GM12865 (cell line): ENCODE data around the gene DAPL1.
"Not testable (repeated sequence)": the region's sequence is repeated elsewhere in the genome, so short reads cannot be mapped to it uniquely, and the experiment has no call there.

ENCODE experiments used
- DNase-seq: peaks from one replicate; pipeline ENCODE4 v3.0.0; 2010; ENCODE audit warnings: low read depth
- H3K4me3 ChIP-seq: 2 replicates; pipeline ENCODE4 v1.5.1; 2011; ENCODE audit warnings: mild to moderate bottlenecking, low read depth, low read length, control low read depth
- TF ChIP-seq, protein P1 (sequence below): IDR thresholded peaks from 2 replicates; pipeline ENCODE4 v1.5.1; 2011; ENCODE audit warnings: low read length, control low read depth, low read depth, inconsistent platforms; ENCODE audit not compliant: insufficient read depth; ENCODE audit errors: missing control alignments

DAPL1 gene

DNA sequence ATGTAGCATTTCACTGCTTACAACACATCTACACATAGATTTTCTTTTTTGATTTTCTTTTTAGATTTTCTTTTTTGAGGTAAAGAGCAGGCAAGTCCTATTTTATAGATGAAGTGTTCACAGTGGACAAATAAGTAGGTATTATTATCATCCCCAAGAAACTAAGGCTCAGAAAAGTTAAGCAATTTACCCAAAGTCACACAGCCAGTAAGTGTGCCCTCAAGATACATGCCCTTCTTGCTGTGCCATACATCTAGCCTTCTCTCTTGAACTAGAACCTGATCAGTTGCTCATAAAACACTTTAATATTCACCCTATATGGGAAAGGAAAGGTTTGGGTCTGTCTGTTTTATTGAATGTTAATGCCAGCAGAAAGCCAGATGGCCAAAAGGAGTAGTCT, 50.3 kb downstream of the DAPL1 start:
- no peak overlapping the region for H3K4me3 ChIP-seq
- TF ChIP-seq, protein P1, sequence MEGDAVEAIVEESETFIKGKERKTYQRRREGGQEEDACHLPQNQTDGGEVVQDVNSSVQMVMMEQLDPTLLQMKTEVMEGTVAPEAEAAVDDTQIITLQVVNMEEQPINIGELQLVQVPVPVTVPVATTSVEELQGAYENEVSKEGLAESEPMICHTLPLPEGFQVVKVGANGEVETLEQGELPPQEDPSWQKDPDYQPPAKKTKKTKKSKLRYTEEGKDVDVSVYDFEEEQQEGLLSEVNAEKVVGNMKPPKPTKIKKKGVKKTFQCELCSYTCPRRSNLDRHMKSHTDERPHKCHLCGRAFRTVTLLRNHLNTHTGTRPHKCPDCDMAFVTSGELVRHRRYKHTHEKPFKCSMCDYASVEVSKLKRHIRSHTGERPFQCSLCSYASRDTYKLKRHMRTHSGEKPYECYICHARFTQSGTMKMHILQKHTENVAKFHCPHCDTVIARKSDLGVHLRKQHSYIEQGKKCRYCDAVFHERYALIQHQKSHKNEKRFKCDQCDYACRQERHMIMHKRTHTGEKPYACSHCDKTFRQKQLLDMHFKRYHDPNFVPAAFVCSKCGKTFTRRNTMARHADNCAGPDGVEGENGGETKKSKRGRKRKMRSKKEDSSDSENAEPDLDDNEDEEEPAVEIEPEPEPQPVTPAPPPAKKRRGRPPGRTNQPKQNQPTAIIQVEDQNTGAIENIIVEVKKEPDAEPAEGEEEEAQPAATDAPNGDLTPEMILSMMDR: no peak
- no peak for DNase-seq

DNA sequence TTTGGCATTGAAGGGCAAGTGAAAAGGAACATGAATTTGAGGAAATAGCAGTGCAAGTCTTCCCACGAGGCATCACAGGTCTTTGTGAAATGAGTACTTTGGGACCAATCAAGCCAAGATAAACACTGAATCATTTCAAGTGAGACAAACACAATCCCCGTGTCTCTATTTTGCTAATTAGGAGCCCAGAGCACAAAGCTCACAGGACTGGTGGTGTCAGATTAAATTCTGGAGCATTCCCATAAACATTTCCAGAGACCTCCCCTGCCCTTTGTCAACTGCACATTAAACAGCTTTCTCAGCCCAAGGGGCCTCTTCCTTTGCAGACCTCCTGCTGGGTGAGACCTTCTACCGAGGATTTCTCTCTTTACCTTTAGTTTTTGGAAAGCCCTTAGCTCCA, 50.7 kb downstream of the DAPL1 start:
- no peak for DNase-seq
- H3K4me3 ChIP-seq: no peak overlapping the region
- TF ChIP-seq, protein P1: no peak

DNA sequence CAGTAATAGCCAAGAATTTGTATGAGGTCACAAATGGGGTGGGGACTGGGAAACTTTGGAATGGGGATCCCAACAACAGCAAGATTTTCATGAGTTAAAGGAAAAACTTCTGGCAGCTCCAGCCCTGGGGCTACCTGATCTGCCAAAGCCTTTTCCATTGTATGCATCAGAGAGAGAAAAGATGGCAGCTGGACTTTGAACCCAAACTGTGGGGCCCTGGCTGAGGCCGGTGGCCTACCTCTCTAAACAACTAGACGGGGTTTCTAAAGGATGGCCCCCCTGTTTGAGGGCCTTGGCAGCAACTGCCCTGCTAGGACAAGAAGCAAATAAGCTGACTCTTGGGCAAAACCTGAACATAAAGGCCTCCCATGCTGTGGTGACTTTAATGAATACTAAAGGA, 52.4 kb downstream of the DAPL1 start:
- not testable (repeated sequence) for DNase-seq, H3K4me3 ChIP-seq

DNA sequence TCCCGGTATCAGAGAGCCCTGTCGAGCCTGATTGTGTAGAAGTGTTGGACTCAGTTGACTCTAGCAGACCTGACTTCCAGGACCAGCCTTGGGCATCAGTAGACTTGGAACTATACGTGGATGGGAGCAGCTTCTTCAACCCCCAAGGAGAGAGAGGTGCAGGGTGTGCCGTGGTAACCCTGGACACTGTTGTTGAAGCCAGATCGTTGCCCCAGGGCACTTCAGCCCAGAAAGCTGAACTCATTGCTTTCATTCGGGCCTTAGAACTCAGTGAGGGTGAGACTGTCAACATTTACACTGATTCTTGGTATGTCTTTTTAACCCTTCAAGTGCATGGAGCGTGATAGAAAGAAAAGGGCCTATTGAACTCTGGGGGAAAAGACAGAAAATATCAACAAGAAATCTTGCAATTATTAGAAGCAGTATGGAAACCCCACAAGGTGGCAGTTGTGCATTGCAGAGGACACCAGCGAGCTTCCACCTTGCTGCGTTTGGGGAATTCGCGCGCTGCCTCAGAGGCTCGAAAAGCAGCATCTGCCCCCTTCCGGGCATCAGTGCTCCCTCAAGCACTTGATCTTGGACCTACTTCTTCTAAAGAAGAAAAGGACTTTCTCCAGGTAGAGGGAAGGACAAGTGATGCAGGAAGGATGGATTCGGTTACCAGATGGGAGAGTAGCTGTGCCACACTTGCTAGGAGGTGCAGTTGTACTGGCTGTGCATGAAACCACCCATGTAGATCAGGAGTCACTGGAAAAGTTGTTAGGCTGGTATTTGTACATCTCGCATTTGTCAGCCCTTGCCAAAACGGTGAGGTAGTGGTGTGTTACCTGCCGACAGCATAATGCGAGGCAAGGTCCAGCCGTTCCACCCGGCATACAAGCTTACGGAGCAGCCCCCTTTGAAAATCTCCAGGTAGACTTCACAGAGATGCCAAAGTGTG, 53.2 kb downstream of the DAPL1 start:
- H3K4me3 ChIP-seq, DNase-seq: not testable (repeated sequence)

DNA sequence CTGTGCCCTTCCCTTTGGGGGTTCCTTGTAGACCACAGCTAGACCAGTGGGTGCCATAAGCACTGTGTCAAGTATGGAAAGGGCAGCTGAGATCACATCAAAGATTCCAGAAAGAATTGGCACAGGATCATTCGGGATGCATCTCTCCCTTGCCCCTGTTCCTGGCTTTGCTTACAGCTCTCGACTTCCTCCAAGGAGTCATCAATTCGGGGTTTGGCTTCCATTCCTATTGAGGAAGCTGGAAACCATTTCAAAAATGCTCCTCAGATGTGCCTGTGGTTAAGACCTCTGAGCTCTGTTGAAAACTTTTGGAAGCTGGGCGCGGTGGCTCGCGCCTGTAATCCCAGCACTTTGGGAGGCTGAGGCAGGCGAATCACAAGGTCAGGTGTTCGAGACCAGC, 65.1 kb downstream of the DAPL1 start:
- not testable (repeated sequence) for H3K4me3 ChIP-seq, DNase-seq

DNA sequence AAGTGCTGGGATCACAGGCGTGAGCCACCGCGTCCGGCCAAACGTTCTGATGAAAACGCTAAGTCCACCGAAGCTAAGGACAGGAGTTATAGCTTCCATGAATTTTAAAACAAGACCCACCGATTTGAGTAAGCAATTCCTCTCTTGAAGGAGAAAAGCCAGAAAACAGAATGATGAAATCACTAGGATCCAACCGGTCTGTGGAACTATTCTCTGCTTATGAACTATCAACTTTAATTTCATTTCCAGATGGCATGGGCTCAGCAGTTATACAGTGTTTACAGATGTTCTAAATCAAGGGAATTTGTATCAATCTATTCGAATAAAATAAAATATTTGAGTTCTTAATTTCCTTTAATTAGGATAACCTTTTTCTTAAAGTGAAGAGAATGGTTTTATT, 66.5 kb downstream of the DAPL1 start:
- not testable (repeated sequence) for DNase-seq, H3K4me3 ChIP-seq

DNA sequence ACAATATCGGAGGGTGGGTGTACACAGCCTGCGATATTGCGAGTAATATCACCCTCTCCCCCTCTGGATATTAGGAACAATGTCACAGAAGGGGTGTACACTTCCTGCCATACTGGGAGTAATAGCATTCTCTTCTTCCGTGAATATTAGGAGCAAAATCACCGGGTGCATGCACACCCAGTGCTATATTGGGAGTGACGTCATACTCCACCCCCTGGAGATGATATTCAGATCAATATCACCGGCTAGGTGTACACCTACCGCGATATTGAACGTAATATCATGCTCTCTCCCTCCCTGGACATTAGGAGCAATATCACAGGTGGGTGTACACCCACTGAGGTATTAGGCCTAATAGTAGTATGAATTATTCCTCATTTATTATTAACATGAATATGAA, 70.4 kb downstream of the DAPL1 start:
- not testable (repeated sequence) for DNase-seq

More for the DNA sequence above, 70.4 kb downstream of the DAPL1 start:
- not testable (repeated sequence) for H3K4me3 ChIP-seq
